GM12801 (cell line): ENCODE results near the gene HMOX1.

Experiments
- TF ChIP-seq, protein P1 (sequence below): IDR thresholded peaks from one replicate; pipeline ENCODE4 v1.5.1; 2011; ENCODE audit warnings: control low read depth; ENCODE audit not compliant: insufficient read length; ENCODE audit errors: extremely low read depth

Gene HMOX1

GRCh38 chr22:35352214-35353111, 28.4 kb upstream of the HMOX1 start:
- TF ChIP-seq, protein P1, sequence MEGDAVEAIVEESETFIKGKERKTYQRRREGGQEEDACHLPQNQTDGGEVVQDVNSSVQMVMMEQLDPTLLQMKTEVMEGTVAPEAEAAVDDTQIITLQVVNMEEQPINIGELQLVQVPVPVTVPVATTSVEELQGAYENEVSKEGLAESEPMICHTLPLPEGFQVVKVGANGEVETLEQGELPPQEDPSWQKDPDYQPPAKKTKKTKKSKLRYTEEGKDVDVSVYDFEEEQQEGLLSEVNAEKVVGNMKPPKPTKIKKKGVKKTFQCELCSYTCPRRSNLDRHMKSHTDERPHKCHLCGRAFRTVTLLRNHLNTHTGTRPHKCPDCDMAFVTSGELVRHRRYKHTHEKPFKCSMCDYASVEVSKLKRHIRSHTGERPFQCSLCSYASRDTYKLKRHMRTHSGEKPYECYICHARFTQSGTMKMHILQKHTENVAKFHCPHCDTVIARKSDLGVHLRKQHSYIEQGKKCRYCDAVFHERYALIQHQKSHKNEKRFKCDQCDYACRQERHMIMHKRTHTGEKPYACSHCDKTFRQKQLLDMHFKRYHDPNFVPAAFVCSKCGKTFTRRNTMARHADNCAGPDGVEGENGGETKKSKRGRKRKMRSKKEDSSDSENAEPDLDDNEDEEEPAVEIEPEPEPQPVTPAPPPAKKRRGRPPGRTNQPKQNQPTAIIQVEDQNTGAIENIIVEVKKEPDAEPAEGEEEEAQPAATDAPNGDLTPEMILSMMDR: no peak

- TF ChIP-seq, protein P1: no peak
Observed at GRCh38 chr22:35353318-35353717, 27.6 kb upstream of the HMOX1 start.

DNA sequence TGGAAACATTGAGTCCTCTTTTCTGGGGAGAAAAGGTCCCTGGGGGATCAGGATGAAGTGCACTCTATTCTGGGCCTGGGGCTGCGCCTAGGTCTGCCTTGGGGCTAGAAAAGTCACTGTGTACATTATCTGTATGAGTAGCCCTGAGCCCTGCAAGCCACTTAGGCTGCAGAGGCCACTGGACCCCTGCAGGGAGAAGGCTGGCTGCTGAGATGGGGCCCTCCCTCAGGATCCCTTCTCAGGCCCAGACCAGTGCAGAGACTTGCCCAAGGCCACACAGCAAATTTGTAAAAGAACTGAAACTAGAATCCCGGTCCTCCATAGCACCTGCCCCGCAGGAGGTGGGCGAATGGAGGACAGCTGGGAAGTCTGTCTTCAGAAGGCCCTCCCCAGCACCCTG, 26.8 kb upstream of the HMOX1 start:
- TF ChIP-seq, protein P1: no peak

- TF ChIP-seq, protein P1: no peak
Observed at GRCh38 chr22:35357883-35358621, 22.8 kb upstream of the HMOX1 start.

- TF ChIP-seq, protein P1: no peak
Observed at GRCh38 chr22:35359380-35360065, 21.4 kb upstream of the HMOX1 start.

DNA sequence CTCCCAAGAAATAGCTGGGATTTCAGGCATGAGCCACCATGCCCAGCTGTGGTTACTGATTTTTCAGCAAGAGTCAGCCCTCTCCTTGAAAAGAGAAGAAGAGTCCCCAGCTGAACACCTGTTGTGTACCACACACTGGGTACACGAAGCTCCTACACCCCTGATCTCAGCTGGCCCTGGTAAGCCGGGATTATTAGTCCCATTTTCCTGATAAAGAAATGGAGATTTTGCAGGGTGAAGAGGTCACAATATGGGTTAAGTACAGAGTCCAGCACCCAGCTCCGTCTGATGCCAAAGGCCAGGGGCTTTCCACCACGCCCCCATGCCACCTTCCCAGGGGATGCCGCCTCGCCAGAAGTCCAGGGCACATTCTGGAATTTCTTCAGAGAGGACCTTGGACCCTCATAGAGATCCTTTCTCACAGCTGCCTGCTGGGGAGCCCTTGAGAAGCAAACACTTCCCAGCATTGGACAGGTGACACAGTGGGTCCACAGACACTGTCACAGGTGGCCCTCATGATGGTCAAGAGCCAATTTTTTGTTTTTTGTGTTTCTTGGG, 19.8 kb upstream of the HMOX1 start:
- TF ChIP-seq, protein P1: no peak
